Duodenal mucosa (tissue), 2 donors: Measurements from ENCODE around the gene USP3.
"Not testable (repeated sequence)": the region's sequence is repeated elsewhere in the genome, so short reads cannot be mapped to it uniquely, and the experiment has no call there.

Experiments
- H3K27ac ChIP-seq: one replicate; pipeline ENCODE4 v1.7.0; 2013; ENCODE audit warnings: low read depth, low read length
- H3K27me3 ChIP-seq, 2 donors: one replicate each; pipeline ENCODE4 v1.7.0; 2013; ENCODE audit warnings: low read length in 2 of 2, control low read depth in 1 of 2; ENCODE audit not compliant: insufficient read depth in 2 of 2, control insufficient read depth in 1 of 2
- H3K36me3 ChIP-seq, 2 donors: one replicate each; pipeline ENCODE4 v1.7.0; 2013; ENCODE audit warnings: low read length in 2 of 2, control low read depth in 1 of 2; ENCODE audit not compliant: insufficient read depth in 2 of 2, control insufficient read depth in 1 of 2
- H3K4me1 ChIP-seq, 2 donors: one replicate each; pipeline ENCODE4 v1.7.0; 2013; ENCODE audit warnings: low read length in 2 of 2, control low read depth in 1 of 2; ENCODE audit not compliant: insufficient read depth in 2 of 2, control insufficient read depth in 1 of 2
- H3K4me3 ChIP-seq, 2 donors: one replicate each; pipeline ENCODE4 v1.7.0; 2013; ENCODE audit warnings: low read length in 2 of 2, low read depth in 1 of 2
- H3K9ac ChIP-seq, 2 donors: one replicate each; pipeline ENCODE4 v1.7.0; 2013; ENCODE audit warnings: low read length in 2 of 2, low read depth in 1 of 2
- H3K9me3 ChIP-seq, 2 donors: one replicate each; pipeline ENCODE4 v1.7.0; 2013; ENCODE audit warnings: low read length in 2 of 2, control low read depth in 1 of 2; ENCODE audit not compliant: control insufficient read depth in 1 of 2

USP3 gene

DNA sequence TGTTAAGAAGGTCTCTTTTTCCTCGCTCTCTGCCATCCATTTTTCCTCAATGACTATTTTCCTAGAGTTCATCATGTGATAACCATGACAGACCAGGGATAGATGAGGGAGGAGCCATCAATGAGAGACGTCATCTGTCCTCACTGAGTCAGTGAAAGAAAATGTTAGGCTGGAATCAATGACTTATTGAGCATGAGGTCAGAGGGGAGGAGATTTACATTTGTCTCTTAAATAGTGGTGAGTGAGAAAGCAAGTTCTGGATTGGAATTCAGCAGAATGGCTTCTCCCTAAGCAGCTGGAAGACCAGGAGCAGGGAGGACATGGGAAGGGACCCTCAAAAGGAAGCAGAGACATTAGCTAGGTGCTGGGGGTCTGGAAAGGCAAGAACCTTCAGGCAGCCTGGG lies 28.2 kb upstream of the USP3 start:
- H3K4me3 ChIP-seq, result no peak overlapping the region
- no peaks in the 10 kb centered on the region for H3K36me3 ChIP-seq
- no peak overlapping the region for H3K9ac ChIP-seq
- H3K27ac ChIP-seq, result peak overlapping the region; percentile 8
- H3K4me1 ChIP-seq, result peaks cover 45 to 58% of the 10 kb centered on the region in 2 donors
- H3K9me3 ChIP-seq, result no peaks in the 10 kb centered on the region
- H3K27me3 ChIP-seq, result no peaks in the 10 kb centered on the region

DNA sequence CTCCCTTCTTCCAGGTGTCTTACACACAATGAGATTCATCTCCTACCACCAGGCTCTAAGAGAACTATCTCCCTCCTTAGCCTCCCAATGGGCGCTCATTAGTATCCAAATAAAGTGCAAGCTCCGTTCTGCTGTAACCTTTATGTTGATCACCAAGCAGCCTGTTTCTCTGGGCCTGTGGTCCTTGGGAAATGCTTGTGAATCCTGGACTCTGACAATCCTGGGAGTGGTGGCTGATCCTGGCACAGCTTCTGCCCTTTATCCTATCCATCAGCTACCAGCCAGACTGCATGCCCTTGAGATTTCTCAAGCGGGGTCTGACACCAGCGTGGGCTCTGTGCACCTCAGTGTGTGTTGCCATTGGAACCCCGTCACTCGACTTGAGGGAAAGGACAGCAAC lies 26.1 kb upstream of the USP3 start:
- Histone ChIP-seq H3K36me3 (no peaks in the 10 kb centered on the region), H3K4me3 (no peak overlapping the region), H3K9me3 (no peaks in the 10 kb centered on the region), H3K27me3 (no peaks in the 10 kb centered on the region), H3K4me1 (peaks cover 44 to 52% of the 10 kb centered on the region in 2 donors), H3K9ac (no peak overlapping the region), H3K27ac (no peak overlapping the region)

DNA sequence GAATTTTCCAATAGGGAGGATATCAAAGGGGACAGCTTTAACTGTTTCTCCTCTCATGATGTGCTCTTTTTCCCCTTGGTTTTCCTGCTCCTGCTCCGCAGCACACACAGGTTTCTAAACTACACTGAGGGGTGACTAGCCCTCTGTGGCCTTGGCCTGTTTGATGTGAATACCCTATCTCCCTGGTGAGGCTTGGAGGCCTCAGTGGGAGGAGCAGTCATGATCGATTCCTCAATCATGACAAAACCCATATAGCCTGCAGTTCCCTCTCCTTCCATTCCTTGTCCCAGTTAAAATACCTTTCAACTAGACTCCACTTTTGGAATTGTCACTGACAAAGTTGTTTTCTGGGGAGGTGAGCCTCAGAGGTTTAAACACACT lies 24.0 kb upstream of the USP3 start:
- Histone ChIP-seq H3K9ac (no peak overlapping the region), H3K27me3 (no peaks in the 10 kb centered on the region), H3K27ac (no peak overlapping the region), H3K4me1 (peaks cover 33 to 34% of the 10 kb centered on the region in 2 donors), H3K9me3 (no peaks in the 10 kb centered on the region), H3K4me3 (no peak overlapping the region), H3K36me3 (no peaks in the 10 kb centered on the region)

- Histone ChIP-seq H3K4me1 (peaks cover 28 to 29% of the 10 kb centered on the region in 2 donors), H3K27me3 (no peaks in the 10 kb centered on the region), H3K9ac (no peak overlapping the region), H3K36me3 (no peaks in the 10 kb centered on the region), H3K27ac (no peak overlapping the region), H3K4me3 (peak overlapping the region in 1 of 2 donors; percentile 3), H3K9me3 (no peaks in the 10 kb centered on the region)
Observed at GRCh38 chr15:63481105-63481810, 23.1 kb upstream of the USP3 start.

DNA sequence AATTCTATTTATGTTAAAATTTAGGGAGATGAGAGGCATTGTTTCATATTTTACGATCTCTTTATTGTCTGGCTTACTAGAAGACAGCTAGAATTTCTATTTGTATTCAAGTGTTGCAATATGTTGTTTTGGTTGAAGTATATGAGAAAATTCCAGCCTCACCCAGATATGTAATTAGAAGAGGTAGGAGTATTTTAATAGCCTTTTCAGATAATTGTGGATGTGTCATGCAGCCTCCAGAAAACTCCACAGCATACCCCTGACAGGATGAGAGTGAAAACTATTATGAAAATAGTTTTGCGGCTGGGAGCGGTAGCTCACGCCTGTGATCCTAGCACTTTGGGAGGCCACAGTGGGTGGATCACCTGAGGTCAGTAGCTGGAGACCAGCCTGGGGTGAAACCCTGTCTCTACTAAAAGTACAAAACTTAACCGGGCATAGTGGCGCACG lies 21.5 kb upstream of the USP3 start:
- Histone ChIP-seq H3K36me3 (no peaks in the 10 kb centered on the region), H3K27me3 (no peaks in the 10 kb centered on the region), H3K9me3 (no peaks in the 10 kb centered on the region), H3K9ac (no peak overlapping the region), H3K4me1 (peaks cover 25 to 28% of the 10 kb centered on the region in 2 donors), H3K27ac (no peak overlapping the region), H3K4me3 (no peak overlapping the region)

- Histone ChIP-seq H3K4me1 (peaks cover 17 to 28% of the 10 kb centered on the region in 2 donors), H3K9me3 (no peaks in the 10 kb centered on the region), H3K36me3 (no peaks in the 10 kb centered on the region), H3K9ac (no peak overlapping the region), H3K27ac (no peak overlapping the region), H3K4me3 (no peak overlapping the region), H3K27me3 (no peaks in the 10 kb centered on the region)
Observed at GRCh38 chr15:63483521-63484371, 20.6 kb upstream of the USP3 start.

DNA sequence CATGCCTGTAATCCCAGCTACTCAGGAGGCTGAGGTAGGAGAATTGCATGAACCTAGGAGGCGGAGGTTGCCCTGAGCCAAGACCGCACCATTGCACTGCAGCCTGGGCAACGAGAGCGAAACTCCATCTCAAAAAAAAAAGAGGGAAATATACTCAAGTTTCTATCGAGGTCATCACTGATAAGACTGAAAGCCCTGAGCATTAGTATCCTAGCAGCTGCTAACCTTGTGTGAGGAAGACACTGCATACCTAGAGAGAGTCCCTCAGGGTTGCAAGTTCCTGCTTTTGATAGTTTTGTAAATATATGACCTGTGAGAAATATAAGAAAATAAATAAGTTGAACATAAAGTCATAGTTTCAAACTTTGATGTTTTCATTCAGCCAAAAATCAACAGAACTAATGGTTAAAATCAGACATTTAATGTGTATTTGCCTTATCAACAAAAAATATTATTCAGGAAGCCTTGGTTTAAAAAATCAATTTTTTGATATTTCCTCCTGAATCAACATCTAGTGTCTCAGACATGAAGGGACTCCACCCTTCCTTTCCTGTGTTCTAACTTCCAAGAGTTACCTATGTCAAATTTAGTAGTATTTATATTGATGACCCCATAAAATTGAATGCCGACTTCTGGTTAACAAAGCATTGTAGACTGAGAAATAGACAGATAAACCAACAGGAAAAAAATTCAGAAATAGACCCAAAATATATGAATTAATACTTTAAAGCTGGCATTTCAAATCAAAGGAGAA lies 19.8 kb upstream of the USP3 start:
- no peak overlapping the region for H3K4me3 ChIP-seq
- no peak overlapping the region for H3K27ac ChIP-seq
- H3K9me3 ChIP-seq, result no peaks in the 10 kb centered on the region
- H3K27me3 ChIP-seq, result no peaks in the 10 kb centered on the region
- H3K9ac ChIP-seq, result no peak overlapping the region
- peaks cover 11 to 23% of the 10 kb centered on the region in 2 donors for H3K4me1 ChIP-seq
- H3K36me3 ChIP-seq, result no peaks in the 10 kb centered on the region

DNA sequence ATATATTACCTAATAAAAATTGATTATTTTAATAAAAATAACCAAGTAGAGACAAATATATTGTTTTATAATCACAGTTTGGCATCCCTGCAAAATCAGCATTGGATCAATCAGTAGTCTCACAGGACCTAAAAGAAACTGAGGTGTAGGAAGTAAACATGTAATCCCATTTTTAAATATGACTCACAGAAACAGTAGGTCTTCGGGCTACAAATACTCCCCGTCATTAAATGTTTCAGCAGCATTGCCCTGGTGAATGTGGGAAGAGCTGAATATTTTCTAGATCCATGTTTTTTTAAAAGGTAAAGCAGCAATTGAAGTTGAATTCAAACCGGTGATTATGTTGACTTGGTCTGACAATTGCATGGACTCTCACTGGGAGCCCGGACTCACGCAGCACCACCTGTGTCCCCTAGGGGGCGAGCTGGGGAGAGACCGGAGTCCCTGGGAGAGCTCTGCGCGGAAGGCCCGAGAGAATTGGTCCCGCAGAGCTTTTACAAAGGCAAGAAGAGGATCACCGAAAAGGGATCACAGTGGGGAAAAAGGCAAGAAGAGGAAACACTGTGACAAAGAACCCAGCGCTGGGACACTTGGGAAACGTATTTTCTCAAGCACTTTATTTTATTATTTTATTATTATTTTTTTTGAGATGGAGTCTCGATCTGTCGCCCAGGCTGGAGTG lies 17.2 kb upstream of the USP3 start:
- Histone ChIP-seq H3K27ac (no peak overlapping the region), H3K9ac (no peak overlapping the region), H3K27me3 (no peaks in the 10 kb centered on the region), H3K9me3 (no peaks in the 10 kb centered on the region), H3K4me3 (no peak overlapping the region), H3K36me3 (no peaks in the 10 kb centered on the region), H3K4me1 (peaks cover 5 to 19% of the 10 kb centered on the region in 2 donors)

DNA sequence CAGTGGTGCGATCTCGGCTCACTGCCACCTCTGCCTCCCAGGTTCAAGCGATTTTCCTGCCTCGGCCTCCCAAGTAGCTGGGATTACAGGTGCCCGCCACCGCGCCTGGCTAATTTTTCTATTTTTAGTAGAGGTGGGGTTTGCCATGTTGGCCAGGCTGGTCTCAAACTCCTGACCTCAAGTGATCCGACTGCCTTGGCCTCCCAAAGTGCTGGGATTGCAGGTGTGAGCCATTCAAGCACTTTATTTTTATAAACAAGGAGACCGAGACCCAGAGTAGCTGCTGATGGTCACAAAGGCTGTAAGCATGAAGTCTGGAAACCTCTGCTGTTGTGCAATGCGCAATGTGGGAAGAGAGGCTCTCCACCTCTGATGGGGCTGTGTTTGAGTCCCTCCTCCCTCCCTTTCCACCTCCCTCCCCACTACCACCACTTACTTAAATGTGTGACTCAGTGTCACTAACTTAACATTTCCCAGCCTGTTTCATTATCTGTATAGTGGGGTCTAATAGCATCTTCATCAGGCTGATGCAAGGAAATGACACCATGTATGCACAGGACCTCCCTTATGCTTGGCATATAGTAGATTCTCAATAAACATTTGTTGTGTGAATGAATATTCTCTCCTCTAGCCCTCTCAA lies 16.5 kb upstream of the USP3 start:
- not testable (repeated sequence) for H3K27me3 ChIP-seq, H3K36me3 ChIP-seq, H3K4me3 ChIP-seq, H3K9ac ChIP-seq, H3K9me3 ChIP-seq, H3K27ac ChIP-seq
- peaks cover 5 to 19% of the 10 kb centered on the region in 2 donors for H3K4me1 ChIP-seq
